CD14-positive monocyte (primary cell): ENCODE measurements around the gene PTPRD. TPM values are rescaled to one million over a fixed set of nuclear protein-coding genes. Genes with fewer than 3 reads are reported as not detected.

Source experiments
- DNase-seq, 3 donors: peaks; one replicate each; pipeline ENCODE4 v3.0.0-alpha.2; 2011 to 2022
- H2AFZ ChIP-seq: 2 replicates; pipeline ENCODE4 v1.6.0; 2012; ENCODE audit warnings: mild to moderate bottlenecking, low read depth, low read length, inconsistent platforms; ENCODE audit not compliant: insufficient read depth, poor library complexity, severe bottlenecking
- H3K27ac ChIP-seq, 2 donors: 1 replicate in 1 of 2; 2 replicates in 1 of 2; pipeline ENCODE4 v1.5.1; 2012 to 2013; ENCODE audit warnings: low read length in 2 of 2, control low read depth in 1 of 2, inconsistent platforms in 1 of 2, low read depth in 1 of 2, mild to moderate bottlenecking in 1 of 2
- H3K27me3 ChIP-seq, 2 donors: one replicate each; pipeline versions ENCODE4 v1.6.0 to v1.6.1; 2011 to 2013; ENCODE audit warnings: low read length in 2 of 2; ENCODE audit not compliant: control insufficient read depth in 2 of 2, insufficient read depth in 2 of 2
- H3K36me3 ChIP-seq, 2 donors: replicated peaks in 1 of 2; 1 replicate in 1 of 2; 2 replicates in 1 of 2; pipeline versions ENCODE4 v1.5.1 to v1.6.1; 2012 to 2013; ENCODE audit warnings: low read length in 2 of 2, control low read depth in 1 of 2, inconsistent platforms in 1 of 2, mild to moderate bottlenecking in 1 of 2; ENCODE audit not compliant: insufficient read depth in 2 of 2, control insufficient read depth in 1 of 2
- H3K4me1 ChIP-seq, 2 donors: 1 replicate in 1 of 2; 2 replicates in 1 of 2; pipeline versions ENCODE4 v1.5.1 to v1.6.1; 2012 to 2013; ENCODE audit warnings: low read length in 2 of 2, control low read depth in 1 of 2, inconsistent platforms in 1 of 2, mild to moderate bottlenecking in 1 of 2, moderate library complexity in 1 of 2; ENCODE audit not compliant: insufficient read depth in 2 of 2, control insufficient read depth in 1 of 2
- H3K4me2 ChIP-seq: replicated peaks from 2 replicates; pipeline ENCODE3; 2012; ENCODE audit warnings: low read length, moderate library complexity, mild to moderate bottlenecking; ENCODE audit not compliant: poor library complexity, severe bottlenecking; ENCODE audit errors: extremely low read depth
- H3K4me3 ChIP-seq, 3 experiments: fragments of 200-600 bp in 1 of 3; sonication (generic) in 1 of 3; replicated peaks in 1 of 3; 1 replicate in 2 of 3; 2 replicates in 1 of 3; pipeline ENCODE4 v1.5.1; 2011 to 2013; ENCODE audit warnings: low read length in 3 of 3, mild to moderate bottlenecking in 3 of 3, control low read depth in 2 of 3, low read depth in 2 of 3, inconsistent platforms in 1 of 3, moderate library complexity in 1 of 3
- H3K79me2 ChIP-seq: 2 replicates; pipeline ENCODE4 v1.6.0; 2012; ENCODE audit warnings: mild to moderate bottlenecking, control low read depth, inconsistent platforms, low read length, moderate library complexity; ENCODE audit not compliant: insufficient read depth
- H3K9ac ChIP-seq: 2 replicates; pipeline ENCODE4 v1.6.0; 2017; ENCODE audit warnings: low read length, mild to moderate bottlenecking; ENCODE audit not compliant: insufficient read depth, poor library complexity, severe bottlenecking
- H3K9me3 ChIP-seq, 2 donors: replicated peaks in 1 of 2; 1 replicate in 1 of 2; 2 replicates in 1 of 2; pipeline versions ENCODE4 v1.5.1 to v1.6.1; 2012 to 2013; ENCODE audit warnings: low read length in 2 of 2, control low read depth in 1 of 2; ENCODE audit not compliant: control insufficient read depth in 1 of 2, insufficient read depth in 1 of 2
- H4K20me1 ChIP-seq: 2 replicates; pipeline ENCODE4 v1.6.0; 2012; ENCODE audit warnings: mild to moderate bottlenecking, low read length, control low read depth, moderate library complexity; ENCODE audit not compliant: insufficient read depth
- H3K27ac Mint-ChIP-seq, 7 donors: one replicate each; pipeline ENCODE4 v1.8.0; 2020; ENCODE audit warnings: mild to moderate bottlenecking in 7 of 7, mixed read lengths in 7 of 7, moderate library complexity in 6 of 7, inconsistent platforms in 2 of 7
- H3K27me3 Mint-ChIP-seq, 3 donors: one replicate each; pipeline ENCODE4 v1.8.0; 2021 to 2022; ENCODE audit warnings: low read depth in 3 of 3, mild to moderate bottlenecking in 3 of 3, mixed read lengths in 3 of 3, moderate library complexity in 3 of 3, inconsistent platforms in 1 of 3
- H3K36me3 Mint-ChIP-seq, 2 donors: one replicate each; pipeline ENCODE4 v1.8.0; 2020; ENCODE audit warnings: mixed read lengths in 2 of 2, inconsistent platforms in 1 of 2, mild to moderate bottlenecking in 1 of 2
- H3K4me1 Mint-ChIP-seq: one replicate; pipeline ENCODE4 v1.8.0; 2020; ENCODE audit warnings: mild to moderate bottlenecking, mixed read lengths
- H3K4me3 Mint-ChIP-seq, 2 donors: one replicate each; pipeline ENCODE4 v1.8.0; 2020; ENCODE audit warnings: mild to moderate bottlenecking in 2 of 2, mixed read lengths in 2 of 2, moderate library complexity in 1 of 2
- H3K9me3 Mint-ChIP-seq, 7 donors: one replicate each; pipeline ENCODE4 v1.8.0; 2020 to 2022; ENCODE audit warnings: mixed read lengths in 7 of 7, mild to moderate bottlenecking in 6 of 7, moderate library complexity in 6 of 7, inconsistent platforms in 2 of 7
- CTCF ChIP-seq: fragments of 200-600 bp; IDR thresholded peaks from one replicate; pipeline ENCODE4 v1.8.0; 2022; ENCODE audit warnings: antibody characterized with exemption, mild to moderate bottlenecking
- WGBS: methylation state at CpG from one replicate; pipeline ENCODE4 v1.1.5; 2013; ENCODE audit warnings: missing lambda C conversion rate; ENCODE audit not compliant: insufficient coverage; 5-methylcytosine and 5-hydroxymethylcytosine counted together
- intact Hi-C, 2 donors: fragments of 100-400 bp; cut with micrococcal nuclease; formaldehyde crosslinking; loops; one replicate each; pipeline versions ENCODE4 v1.15.0 to v1.15.1; 2023
- polyA plus RNA-seq, 3 donors: library from polyadenylated mRNA; depleted of rRNA in 1 of 3; unstranded in 2 of 3; stranded (reverse) in 1 of 3; fragments of 300-500 nt in 2 of 3; fragments of >200 nt in 1 of 3; fragmentation: Illumina TruSeq in 2 of 3; gene quantifications; 1 replicate in 2 of 3; 2 replicates in 1 of 3; pipeline ENCODE4 v1.2.3, GENCODE V29; 2012 to 2021

The PTPRD gene
- polyA plus RNA-seq, 3 donors = not detected

GRCh38 chr9:8484597-8485191 lies 2128.1 kb downstream of the PTPRD start:
- Mint-ChIP-seq H3K4me1 (peaks cover 8% of the 10 kb centered on the region), H3K36me3 (no peaks in the 10 kb centered on the region), H3K4me3 (no peak overlapping the region), H3K27me3 (peaks cover 0 to 4% (median 0%) of the 10 kb centered on the region in 3 donors), H3K27ac (no peak overlapping the region), H3K9me3 (peaks cover 0 to 8% (median 2%) of the 10 kb centered on the region in 7 donors)
- no peak overlapping the region for H3K27ac ChIP-seq
- H4K20me1 ChIP-seq = no peaks in the 10 kb centered on the region
- no peaks in the 10 kb centered on the region for H3K27me3 ChIP-seq
- DNase-seq = no peak
- no peak overlapping the region for H3K9ac ChIP-seq
- no peak overlapping the region for H2AFZ ChIP-seq
- no peak overlapping the region for H3K4me2 ChIP-seq
- no peaks in the 10 kb centered on the region for H3K9me3 ChIP-seq
- intact Hi-C loops = no loop called here
- no peak for TF ChIP-seq CTCF
- 89% methylated on average over 1 of the region's 3 CpGs for WGBS
- no peaks in the 10 kb centered on the region for H3K79me2 ChIP-seq
- no peak overlapping the region for H3K4me3 ChIP-seq
- no peaks in the 10 kb centered on the region for H3K36me3 ChIP-seq
- no peaks in the 10 kb centered on the region for H3K4me1 ChIP-seq

GRCh38 chr9:8477450-8477849 lies 2135.4 kb downstream of the PTPRD start:
- intact Hi-C loops = no loop called here
- H3K9ac ChIP-seq = no peak overlapping the region
- no peak overlapping the region for H3K4me2 ChIP-seq
- H3K27me3 ChIP-seq = no peaks in the 10 kb centered on the region
- H3K4me3 ChIP-seq = no peak overlapping the region
- H3K4me3 Mint-ChIP-seq = no peak overlapping the region
- no peaks in the 10 kb centered on the region for H3K36me3 ChIP-seq
- no peaks in the 10 kb centered on the region for H3K4me1 ChIP-seq
- peaks cover 0 to 4% (median 0%) of the 10 kb centered on the region in 7 donors for H3K9me3 Mint-ChIP-seq
- peaks cover 0 to 3% (median 0%) of the 10 kb centered on the region in 3 donors for H3K27me3 Mint-ChIP-seq
- no peaks in the 10 kb centered on the region for H3K79me2 ChIP-seq
- H2AFZ ChIP-seq = no peak overlapping the region
- H3K27ac Mint-ChIP-seq = no peak overlapping the region
- no peaks in the 10 kb centered on the region for H3K9me3 ChIP-seq
- H4K20me1 ChIP-seq = no peaks in the 10 kb centered on the region
- H3K4me1 Mint-ChIP-seq = no peaks in the 10 kb centered on the region
- no peak for DNase-seq
- H3K36me3 Mint-ChIP-seq = no peaks in the 10 kb centered on the region
- TF ChIP-seq CTCF = no peak
- no CpG with 5 or more reads among the region's 3 CpGs for WGBS
- no peak overlapping the region for H3K27ac ChIP-seq
